NB4 (cell line): ENCODE data around the gene OOEP.

ENCODE experiments used
- DNase-seq: peaks from one replicate; pipeline ENCODE4 v3.0.0; 2010; ENCODE audit warnings: low read depth
- H3K4me3 ChIP-seq: one replicate; pipeline ENCODE4 v1.5.1; 2011; ENCODE audit warnings: mild to moderate bottlenecking, low read depth, low read length, moderate library complexity
- CTCF ChIP-seq: IDR thresholded peaks from one replicate; pipeline ENCODE4 v1.5.1; 2012; ENCODE audit warnings: low read depth, low read length
- MYC ChIP-seq: IDR thresholded peaks from 2 replicates; pipeline ENCODE4 v1.6.1; 2011; ENCODE audit warnings: low read depth, low read length
- POLR2A ChIP-seq: IDR thresholded peaks from 2 replicates; pipeline ENCODE4 v1.6.1; 2011; ENCODE audit warnings: mild to moderate bottlenecking; ENCODE audit not compliant: insufficient read length; ENCODE audit errors: extremely low read depth
- TF ChIP-seq, protein P1 (sequence below): IDR thresholded peaks from 2 replicates; pipeline ENCODE4 v1.6.1; 2011; ENCODE audit warnings: low read depth, low read length

The OOEP gene

GRCh38 chr6:73363537-73363875, 6.2 kb downstream of the OOEP start:
- H3K4me3 ChIP-seq, result no peak overlapping the region
- TF ChIP-seq POLR2A (no peak), MYC (no peak)
- TF ChIP-seq, protein P1, sequence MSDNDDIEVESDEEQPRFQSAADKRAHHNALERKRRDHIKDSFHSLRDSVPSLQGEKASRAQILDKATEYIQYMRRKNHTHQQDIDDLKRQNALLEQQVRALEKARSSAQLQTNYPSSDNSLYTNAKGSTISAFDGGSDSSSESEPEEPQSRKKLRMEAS, result no peak
- DNase-seq, result no peak

DNA sequence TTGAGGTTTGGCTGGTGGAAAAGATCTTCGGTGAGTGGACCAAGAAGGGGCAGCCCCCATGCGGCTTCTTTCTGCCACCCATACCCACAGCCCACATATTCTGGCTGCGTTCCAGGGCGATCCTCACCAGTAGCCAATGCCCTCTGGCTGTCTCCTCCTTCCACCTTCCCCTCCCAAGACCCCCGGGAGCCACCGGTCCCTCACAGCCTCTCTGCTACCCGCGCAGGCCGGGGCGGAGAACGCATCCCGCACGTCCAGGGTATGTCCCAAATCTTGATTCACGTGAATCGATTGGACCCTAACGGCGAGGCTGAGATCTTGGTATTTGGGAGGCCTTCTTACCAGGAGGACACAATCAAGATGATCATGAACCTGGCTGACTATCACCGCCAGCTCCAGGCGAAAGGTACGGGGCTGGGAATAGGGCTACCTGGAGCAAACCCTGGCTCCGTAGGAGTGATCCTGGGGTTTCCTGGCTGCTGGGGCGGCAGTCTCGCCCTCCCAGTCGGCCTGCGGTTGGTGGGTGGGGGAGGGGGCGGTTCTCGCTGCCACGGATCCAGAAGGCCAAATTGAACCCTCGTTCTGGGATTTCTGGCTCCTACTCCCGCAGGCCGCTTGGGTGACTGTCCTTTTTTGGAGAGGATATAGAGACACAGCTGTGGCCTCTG, 6.7 kb downstream of the OOEP start:
- no peak for DNase-seq
- TF ChIP-seq POLR2A, result no peak
- TF ChIP-seq MYC, result no peak
- TF ChIP-seq, protein P1, result no peak
- no peak for TF ChIP-seq CTCF
- no peak overlapping the region for H3K4me3 ChIP-seq

GRCh38 chr6:73362358-73362757, 7.3 kb downstream of the OOEP start, which contains the start of gene KHDC3L:
KHDC3L (plus strand) TSS chr6:73362658; CDS start chr6:73362730, 72 bp downstream.
- TF ChIP-seq, protein P1, result no peak
- TF ChIP-seq MYC (no peak), CTCF (no peak), POLR2A (no peak)
- no peak within 1 kb of the TSS for H3K4me3 ChIP-seq

DNA sequence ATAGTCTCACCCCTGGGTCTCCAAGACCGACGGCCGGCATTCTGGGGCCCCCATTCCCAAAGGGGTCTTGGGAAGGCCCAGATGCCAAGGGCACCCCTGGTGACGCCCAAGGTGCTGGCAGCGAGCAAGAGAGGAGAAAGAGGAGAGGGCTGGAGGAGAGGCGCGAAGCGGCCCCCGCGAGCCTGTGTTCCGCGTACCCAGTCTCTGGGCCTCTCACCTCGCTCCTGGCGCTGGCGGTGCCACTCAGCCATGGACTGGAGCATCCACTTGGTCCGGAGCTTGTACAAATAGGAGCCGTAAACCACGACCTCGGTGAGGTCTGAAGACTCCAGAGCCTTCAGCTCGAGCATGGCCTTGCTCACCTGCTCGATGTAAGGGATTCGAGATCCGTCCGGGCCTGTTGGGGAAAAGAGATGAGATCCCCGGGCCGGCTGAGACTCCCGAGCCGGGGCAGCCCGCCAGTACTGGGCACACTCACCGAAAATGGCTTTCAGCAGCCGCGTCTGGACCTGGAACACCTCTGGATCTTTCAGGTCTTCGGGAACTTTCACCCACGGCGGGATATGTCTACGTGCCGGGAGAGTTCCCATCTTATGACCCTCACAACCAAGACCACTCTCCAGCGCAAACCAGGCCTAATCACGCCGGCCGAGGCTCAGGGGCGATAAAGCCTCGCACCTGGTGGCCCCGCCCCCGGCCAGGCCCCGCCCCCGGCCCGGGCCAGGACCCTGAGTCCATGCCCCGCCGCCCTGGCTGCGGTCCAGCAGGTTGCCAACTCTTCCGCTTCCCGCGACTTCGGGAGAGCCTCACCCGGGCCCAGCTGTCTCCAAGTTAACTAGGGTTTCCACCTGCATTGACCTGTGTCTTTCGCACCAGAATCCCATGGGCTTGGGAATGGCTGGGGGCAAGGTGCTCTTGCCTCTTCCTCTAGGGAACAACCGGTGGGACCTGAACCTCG, 15.8 kb downstream of the OOEP start, which contains the start of gene DPPA5:
Gene DPPA5, minus strand, starts transcription at position 641 of the 958 bp plus-strand sequence. Its CDS starts 51 bp downstream, at position 590.
- H3K4me3 ChIP-seq, result no peak within 1 kb of the TSS
- TF ChIP-seq CTCF (no peak), POLR2A (no peak), MYC (no peak)
- TF ChIP-seq, protein P1, result no peak
- no peak for DNase-seq

More at GRCh38 chr6:73362358-73362757, 7.3 kb downstream of the OOEP start, which contains the start of gene KHDC3L:
- DNase-seq, result no peak

- TF ChIP-seq, protein P1, result no peak
- no peak for TF ChIP-seq CTCF
- TF ChIP-seq POLR2A, result no peak
- TF ChIP-seq MYC, result no peak
- H3K4me3 ChIP-seq, result no peak overlapping the region
- no peak for DNase-seq
Measured at GRCh38 chr6:73349311-73349710, 20.4 kb downstream of the OOEP start.
